Measurements from ENCODE around the gene TSPAN2.

TSPAN2 gene

DNA sequence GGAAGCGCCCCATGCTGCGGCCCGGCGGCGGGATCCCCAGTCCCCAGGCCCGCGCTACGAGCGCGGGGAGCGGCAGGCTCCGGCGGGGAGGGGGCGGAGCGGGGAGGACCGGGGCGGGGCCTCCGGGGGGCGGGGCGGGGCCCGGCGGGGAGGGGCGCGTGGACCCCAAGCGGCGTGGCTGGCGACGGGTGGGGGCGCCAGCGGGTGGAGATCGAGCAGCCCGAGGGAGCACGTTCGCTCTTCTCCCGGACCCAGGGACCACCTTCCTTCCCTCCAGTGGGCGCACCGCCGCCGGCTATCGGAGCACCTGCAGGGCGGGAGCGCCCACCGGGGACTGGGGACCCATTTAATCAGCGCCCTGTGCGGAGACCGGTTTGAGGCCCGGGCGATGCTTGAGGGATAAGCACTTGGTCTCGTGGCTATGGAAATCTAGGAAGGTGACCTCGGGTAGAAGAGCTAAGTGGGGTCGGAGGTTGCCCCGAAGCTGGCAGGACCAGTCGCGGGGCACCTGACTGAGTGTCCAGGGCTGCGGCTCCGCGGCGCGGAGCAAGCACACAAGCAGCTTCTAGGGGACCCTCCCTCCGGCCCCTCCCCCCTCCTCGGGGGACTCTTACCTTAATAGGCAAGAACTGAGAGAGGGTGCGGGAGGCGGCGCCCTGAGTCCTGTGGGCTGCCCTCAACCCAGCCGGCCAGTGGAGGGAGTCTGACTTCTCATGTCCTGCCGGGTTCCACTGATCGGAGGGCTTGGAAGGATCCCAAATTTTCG lies at the start of gene TSPAN2:
TSPAN2 (minus strand) TSS at position 84 of the 766 bp plus-strand sequence; CDS start at position 13, 71 bp downstream.
- peak in 6 of 51 donors; percentile 7 to 34 (median 24) for DNase-seq

GRCh38 chr1:115138973-115139372 lies 49.7 kb upstream of the TSPAN2 start:
- DNase-seq: peak in 45 of 51 donors; percentile 4 to 79 (median 43)

GRCh38 chr1:115138271-115138670 lies 49.0 kb upstream of the TSPAN2 start:
- no peak for DNase-seq

DNA sequence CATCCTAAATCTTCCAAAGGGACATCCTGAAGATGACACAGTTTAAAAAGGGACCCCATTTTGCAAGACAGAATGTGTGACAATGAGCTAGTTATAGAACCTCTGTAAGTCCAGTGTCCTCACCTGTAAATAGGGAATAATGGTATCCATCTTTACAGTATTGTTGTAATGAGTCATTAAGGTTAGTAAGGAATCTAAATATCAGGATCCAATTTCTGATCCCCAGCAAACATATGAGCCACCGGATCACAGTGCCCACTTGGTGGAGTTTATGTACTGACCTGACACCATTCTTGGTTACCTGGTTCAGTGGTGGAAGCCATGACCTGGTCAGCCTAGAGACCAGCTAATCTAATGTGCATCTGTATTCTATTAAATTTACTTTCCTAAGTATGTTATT lies 47.9 kb upstream of the TSPAN2 start:
- no peak for DNase-seq

DNA sequence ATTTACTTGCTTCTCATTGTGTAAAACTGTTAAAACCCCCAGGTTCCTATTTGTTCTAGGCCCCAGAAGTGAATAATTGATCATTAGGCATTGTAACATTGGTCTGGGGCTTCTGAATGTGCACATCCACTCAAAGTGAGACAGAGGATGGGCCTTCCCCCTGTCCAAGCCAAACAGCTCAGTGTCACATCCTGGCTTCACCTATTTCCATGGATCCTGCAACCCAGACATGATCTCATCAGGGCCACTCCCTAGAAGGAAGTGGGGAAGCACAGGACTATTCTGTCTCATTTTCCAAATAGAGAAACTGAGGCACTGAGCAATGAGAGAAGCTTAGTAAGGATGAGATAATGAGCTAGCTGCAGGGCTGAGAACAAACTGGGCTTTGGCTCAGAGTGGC lies 47.4 kb upstream of the TSPAN2 start:
- DNase-seq: no peak

DNA sequence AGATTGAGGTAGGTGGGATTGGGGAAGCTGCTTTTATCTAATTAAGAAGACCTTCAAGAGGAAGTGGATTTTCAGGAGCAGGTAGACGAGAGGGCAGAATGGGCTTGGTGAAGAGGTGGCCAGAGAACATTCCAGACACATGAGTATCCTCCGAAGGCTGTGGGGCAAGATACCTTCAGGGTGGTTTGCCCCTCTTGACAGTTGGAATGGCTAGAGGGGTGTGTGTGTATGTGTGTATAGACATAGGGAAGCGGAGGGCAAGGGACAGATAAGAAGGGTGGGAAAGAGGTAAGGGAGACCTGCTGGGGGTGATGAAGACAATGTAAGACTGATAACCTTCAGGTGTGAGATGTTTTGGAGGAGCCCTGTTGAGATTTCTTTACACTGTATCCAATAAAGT lies 46.8 kb upstream of the TSPAN2 start:
- DNase-seq: no peak

GRCh38 chr1:115135681-115136080 lies 46.4 kb upstream of the TSPAN2 start:
- no peak for DNase-seq

DNA sequence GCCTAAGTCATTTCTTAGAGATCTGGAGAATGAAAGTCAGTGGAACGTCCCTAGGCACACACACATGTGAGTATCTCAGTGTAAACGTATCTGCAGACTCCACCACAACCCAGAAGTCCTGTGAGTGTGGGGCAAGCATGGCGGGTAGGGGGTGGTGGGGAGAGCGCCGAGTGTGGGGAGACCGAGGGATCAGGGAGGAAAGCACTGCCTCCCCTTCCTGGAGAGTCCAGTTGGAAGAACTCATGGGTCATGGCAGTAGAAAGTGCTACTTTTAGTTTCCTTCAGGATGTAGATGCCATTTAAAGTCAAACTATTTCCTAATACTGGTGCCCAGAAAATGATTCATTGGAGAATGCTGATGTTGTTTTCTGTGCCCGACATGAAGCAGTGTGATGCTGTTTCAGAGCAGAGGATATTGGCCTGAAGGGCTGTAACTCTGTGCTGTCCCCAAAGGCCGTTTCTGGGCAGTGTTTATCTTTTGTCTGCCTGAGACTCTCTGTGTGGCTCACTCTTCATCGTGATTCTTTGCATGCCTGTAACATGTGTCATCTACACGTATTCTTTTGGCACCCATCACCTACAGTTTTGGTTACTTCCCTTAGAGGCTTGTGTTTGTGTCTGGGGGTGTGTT lies 45.7 kb upstream of the TSPAN2 start:
- DNase-seq: no peak

DNA sequence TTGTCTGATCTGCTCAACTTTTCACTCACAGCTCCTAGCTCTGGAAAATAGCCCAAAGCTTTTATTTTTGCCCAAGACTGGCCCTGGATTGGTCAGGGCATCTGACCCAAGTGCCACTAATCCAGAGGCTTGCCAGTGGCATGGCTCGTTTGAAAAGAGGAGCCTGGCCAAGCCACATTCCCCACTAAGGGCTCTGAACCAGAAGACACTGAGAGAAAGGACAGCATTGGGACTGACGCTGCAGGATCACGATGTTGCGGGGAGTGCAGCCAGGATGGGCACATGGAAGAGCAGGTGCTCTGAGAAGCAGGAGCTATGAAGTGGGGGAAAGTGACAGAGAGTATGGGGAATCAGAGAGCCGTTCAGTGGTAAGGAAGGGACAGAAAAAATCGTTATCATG lies 44.9 kb upstream of the TSPAN2 start:
- peak in 5 of 51 donors; percentile 4 to 56 (median 12) for DNase-seq

DNA sequence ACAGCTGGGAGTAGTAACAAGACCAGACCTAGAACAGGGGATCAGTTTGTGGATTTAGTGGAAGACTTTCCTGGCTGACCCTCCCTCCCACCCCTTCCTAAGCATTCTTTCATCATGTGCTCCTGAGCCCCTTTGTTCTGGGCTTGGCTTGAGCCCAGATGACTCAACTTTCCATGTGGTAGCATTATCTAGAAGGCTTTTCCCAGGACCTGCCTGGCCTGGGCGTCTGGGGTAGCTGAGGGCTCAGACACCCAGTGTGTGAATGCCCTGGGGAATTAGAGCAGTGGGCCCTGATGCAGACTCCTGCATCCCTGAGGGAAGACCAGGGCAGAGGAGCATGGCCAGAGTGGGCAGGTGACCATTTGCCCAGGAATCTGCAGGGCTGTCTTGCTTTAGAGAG lies 44.1 kb upstream of the TSPAN2 start:
- DNase-seq: no peak

GRCh38 chr1:115130786-115131185 lies 41.5 kb upstream of the TSPAN2 start:
- DNase-seq: no peak

DNA sequence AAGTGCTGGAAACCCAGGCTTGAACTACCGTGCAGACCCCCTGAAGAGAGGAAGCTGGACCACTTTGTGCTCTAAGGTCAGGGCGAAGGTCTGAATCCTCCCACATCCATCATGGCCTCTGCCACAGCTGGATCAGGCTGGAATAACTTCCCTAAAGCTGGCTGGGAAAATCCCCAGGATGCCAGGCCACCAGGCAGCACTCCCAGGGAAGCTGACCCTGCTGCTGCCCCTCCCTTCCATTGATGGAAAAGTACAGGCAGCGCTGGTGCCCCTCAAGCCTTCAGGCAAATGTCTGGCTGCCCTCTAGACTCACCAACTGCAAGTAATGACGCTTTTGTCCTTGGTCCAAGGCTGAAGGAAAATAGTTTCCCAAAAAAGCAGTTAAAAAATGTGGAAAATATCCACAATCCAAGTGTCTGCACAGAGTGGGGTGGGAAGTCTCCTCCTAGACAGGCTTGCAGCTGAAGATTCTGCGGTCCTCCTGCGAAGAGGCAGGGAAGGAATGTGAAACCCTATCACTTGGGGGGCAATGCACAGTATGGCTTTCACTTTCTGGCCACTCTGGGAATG lies 39.9 kb upstream of the TSPAN2 start:
- DNase-seq: no peak

DNA sequence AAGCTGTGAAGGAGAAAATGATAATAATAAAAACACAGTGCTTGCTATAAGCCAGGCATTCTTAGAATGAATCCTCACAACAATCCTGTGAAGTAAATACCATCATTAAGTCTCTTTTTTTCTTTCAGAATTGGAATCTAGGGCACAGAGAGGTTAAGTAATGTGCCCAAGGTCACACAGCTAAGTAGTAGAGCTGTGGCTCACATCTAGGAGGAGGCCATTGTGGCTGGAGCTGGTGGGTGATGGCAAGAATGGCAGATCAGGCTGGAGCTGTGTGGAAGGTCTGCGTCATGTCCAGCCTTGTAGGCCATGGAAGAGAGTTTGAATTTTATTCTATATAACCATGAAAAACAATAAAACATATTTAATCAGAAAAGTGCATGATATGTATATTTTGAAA lies 38.2 kb upstream of the TSPAN2 start:
- DNase-seq: no peak

- no peak for DNase-seq
Observed at GRCh38 chr1:115126516-115126915, 37.2 kb upstream of the TSPAN2 start.

- DNase-seq: no peak
Observed at GRCh38 chr1:115123116-115123515, 33.8 kb upstream of the TSPAN2 start.

GRCh38 chr1:115121793-115122192 lies 32.5 kb upstream of the TSPAN2 start:
- DNase-seq: no peak

- DNase-seq: no peak
Observed at GRCh38 chr1:115120296-115120695, 31.0 kb upstream of the TSPAN2 start.

DNA sequence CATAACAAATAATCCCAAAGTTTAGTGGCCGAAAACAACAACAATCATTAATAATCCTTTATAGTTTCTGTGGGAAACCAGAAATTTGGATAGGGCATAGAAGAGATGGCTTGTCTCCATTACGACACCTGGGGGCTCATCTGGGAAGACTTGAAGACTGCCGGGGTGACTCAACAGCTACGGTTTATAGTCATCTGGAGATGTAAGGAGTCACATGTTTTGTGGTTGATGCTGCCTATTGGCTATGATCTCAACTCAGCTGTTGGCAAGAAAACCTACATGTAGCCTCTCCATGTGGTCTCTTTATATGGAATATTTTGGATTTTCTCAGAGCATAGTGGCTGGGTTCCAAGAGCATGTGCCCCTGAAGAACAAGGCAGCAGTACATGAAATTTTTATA lies 29.3 kb upstream of the TSPAN2 start:
- no peak for DNase-seq

DNA sequence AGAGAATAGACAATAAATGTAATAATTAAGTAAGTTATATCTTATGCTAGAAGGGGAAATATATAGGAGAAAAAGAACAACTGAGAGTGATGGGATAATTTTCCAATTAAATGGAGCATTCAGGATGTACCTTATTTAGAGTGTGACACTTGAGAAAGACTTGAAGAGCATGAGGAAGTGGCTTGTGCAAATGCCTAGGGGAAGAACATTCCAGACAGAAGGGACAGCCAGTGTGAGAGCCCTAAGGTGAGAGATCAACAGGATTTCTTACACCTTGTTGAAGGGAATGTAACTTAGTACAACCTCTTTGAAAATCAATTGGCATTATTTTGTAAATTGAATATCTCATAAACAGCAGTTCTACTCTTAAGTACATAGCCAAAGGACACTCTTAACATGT lies 28.8 kb upstream of the TSPAN2 start:
- DNase-seq: no peak

DNA sequence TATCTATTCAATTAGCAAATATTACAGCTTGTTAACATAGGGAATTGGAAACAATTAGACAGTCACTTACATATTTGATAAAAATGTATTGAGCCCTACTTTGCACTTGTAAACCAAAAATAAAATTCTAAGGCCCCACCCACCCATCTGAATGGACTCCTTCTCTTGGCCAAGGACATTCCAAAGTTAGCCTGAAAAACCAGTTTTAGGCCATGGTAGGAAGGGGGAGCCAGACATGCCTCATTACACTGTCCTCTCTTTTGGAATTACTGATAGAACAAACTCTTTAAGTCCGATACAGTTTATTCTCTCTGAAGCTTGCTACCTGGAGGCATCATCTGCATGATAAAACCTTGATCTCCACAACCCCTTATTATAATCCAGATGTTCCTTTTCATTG lies 28.0 kb upstream of the TSPAN2 start:
- no peak for DNase-seq

- DNase-seq: no peak
Observed at GRCh38 chr1:115116512-115116911, 27.2 kb upstream of the TSPAN2 start.

DNA sequence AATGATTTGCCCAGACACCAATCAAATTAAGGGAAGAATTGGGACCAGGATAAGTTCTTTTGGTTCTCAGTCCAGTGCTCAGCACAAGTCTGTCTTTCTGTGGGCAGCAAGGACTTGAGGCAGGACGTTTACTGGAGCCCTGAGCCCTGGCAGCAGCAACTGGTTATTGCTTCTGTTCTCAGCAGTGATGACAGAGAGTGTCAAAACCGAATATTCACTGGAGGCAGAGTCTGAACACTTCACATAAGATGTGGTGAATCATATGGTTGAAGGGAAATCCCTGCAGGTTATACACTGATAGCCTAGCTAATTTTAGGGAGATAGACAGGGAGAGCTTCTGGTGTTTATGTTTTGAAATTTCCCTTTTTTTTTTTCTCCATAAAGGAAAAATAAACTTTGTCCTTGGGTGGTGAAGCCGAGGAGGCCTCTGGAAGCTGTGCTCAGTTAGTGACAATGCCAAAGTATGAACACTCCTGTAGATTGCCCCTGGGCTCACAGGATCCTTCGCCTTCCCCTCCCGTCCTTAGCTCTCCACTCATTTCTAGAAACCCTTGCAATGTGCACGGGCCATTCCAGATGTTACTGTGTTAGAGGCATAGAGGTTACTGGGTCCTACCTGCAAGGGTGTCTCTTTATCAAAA lies 26.3 kb upstream of the TSPAN2 start:
- no peak for DNase-seq

Measured in hypothalamus (tissue), 51 donors.